ENCODE measurements around the gene RNF126.
"Not testable (repeated sequence)": the region's sequence is repeated elsewhere in the genome, so short reads cannot be mapped to it uniquely, and the experiment has no call there.

Gene RNF126

GRCh38 chr19:621819-622218 is 41.2 kb downstream of the RNF126 start:
- Histone ChIP-seq H3K9ac (no peak overlapping the region), H3K4me1 (peaks cover 47% of the 10 kb centered on the region), H3K9me3 (no peaks in the 10 kb centered on the region), H4K20me1 (peaks cover 25% of the 10 kb centered on the region), H3K27me3 (no peaks in the 10 kb centered on the region), H3K36me3 (peaks cover 84% of the 10 kb centered on the region), H3K27ac (peak overlapping the region; percentile 30; the same call in 1 of the 2 replicates), H3K4me2 (peak overlapping the region; percentile 89; the same call in 1 of the 2 replicates), H3K4me3 (no peak overlapping the region)
- TF ChIP-seq Cebpa-rat (IDR thresholded peaks at IDR 0.05), result no peak

GRCh38 chr19:621191-621590 is 41.8 kb downstream of the RNF126 start:
- not testable (repeated sequence) for H3K4me2 ChIP-seq, H3K27ac ChIP-seq, H3K4me3 ChIP-seq, H3K9ac ChIP-seq, H3K27me3 ChIP-seq, H3K9me3 ChIP-seq
- Histone ChIP-seq H3K4me1 (peaks cover 46% of the 10 kb centered on the region), H3K36me3 (peaks cover 82% of the 10 kb centered on the region), H4K20me1 (peaks cover 25% of the 10 kb centered on the region)

GRCh38 chr19:620166-620862 is 42.7 kb downstream of the RNF126 start:
- Histone ChIP-seq H3K27me3 (no peaks in the 10 kb centered on the region), H3K4me3 (no peak overlapping the region), H3K27ac (no peak overlapping the region), H3K4me1 (peaks cover 42% of the 10 kb centered on the region), H4K20me1 (peaks cover 21% of the 10 kb centered on the region; the same call in 1 of the 2 replicates), H3K4me2 (no peak overlapping the region), H3K9ac (no peak overlapping the region), H3K9me3 (no peaks in the 10 kb centered on the region), H3K36me3 (peaks cover 77% of the 10 kb centered on the region)
- TF ChIP-seq Cebpa-rat (IDR thresholded peaks at IDR 0.05), result no peak

GRCh38 chr19:619286-620002 is 43.6 kb downstream of the RNF126 start:
- H3K36me3 ChIP-seq, result peaks cover 76% of the 10 kb centered on the region
- no peak overlapping the region for H3K4me3 ChIP-seq
- H4K20me1 ChIP-seq, result 0 out of 2 replicates have a peak, but pooled peaks cover 13% of the 10 kb centered on the region
- no peak overlapping the region for H3K9ac ChIP-seq
- no peak for TF ChIP-seq Cebpa-rat (IDR thresholded peaks at IDR 0.05)
- H3K27me3 ChIP-seq, result no peaks in the 10 kb centered on the region
- H3K4me2 ChIP-seq, result no peak overlapping the region
- no peaks in the 10 kb centered on the region for H3K9me3 ChIP-seq
- H3K27ac ChIP-seq, result no peak overlapping the region
- H3K4me1 ChIP-seq, result peaks cover 34% of the 10 kb centered on the region

- Histone ChIP-seq H3K4me3 (no peak overlapping the region), H3K9ac (no peak overlapping the region), H3K36me3 (peaks cover 79% of the 10 kb centered on the region), H3K4me1 (peaks cover 27% of the 10 kb centered on the region), H3K9me3 (no peaks in the 10 kb centered on the region), H3K27ac (no peak overlapping the region), H3K4me2 (no peak overlapping the region), H4K20me1 (0 out of 2 replicates have a peak, but pooled peaks cover 11% of the 10 kb centered on the region), H3K27me3 (no peaks in the 10 kb centered on the region)
- TF ChIP-seq Cebpa-rat (IDR thresholded peaks at IDR 0.05), result no peak
These were observed 44.2 kb downstream of the RNF126 start for GRCh38 chr19:618674-619285.

- Histone ChIP-seq H3K4me1 (peaks cover 21% of the 10 kb centered on the region), H3K4me3 (no peak overlapping the region), H3K9me3 (no peaks in the 10 kb centered on the region), H3K36me3 (peaks cover 74% of the 10 kb centered on the region), H3K9ac (no peak overlapping the region), H3K27ac (no peak overlapping the region), H3K4me2 (no peak overlapping the region), H4K20me1 (0 out of 2 replicates have a peak, but pooled peaks cover 6% of the 10 kb centered on the region), H3K27me3 (no peaks in the 10 kb centered on the region)
- TF ChIP-seq Cebpa-rat (IDR thresholded peaks at IDR 0.05), result no peak
These were observed 44.8 kb downstream of the RNF126 start for GRCh38 chr19:618247-618619.

GRCh38 chr19:617551-618246 is 45.3 kb downstream of the RNF126 start:
- no peak overlapping the region for H3K4me3 ChIP-seq
- H4K20me1 ChIP-seq, result 0 out of 2 replicates have a peak, but pooled peaks cover 4% of the 10 kb centered on the region
- H3K36me3 ChIP-seq, result peaks cover 74% of the 10 kb centered on the region
- no peak for TF ChIP-seq Cebpa-rat (IDR thresholded peaks at IDR 0.05)
- H3K4me1 ChIP-seq, result peaks cover 21% of the 10 kb centered on the region
- no peak overlapping the region for H3K4me2 ChIP-seq
- no peaks in the 10 kb centered on the region for H3K27me3 ChIP-seq
- H3K9me3 ChIP-seq, result no peaks in the 10 kb centered on the region
- no peak overlapping the region for H3K9ac ChIP-seq
- H3K27ac ChIP-seq, result no peak overlapping the region

GRCh38 chr19:616747-617526 is 46.1 kb downstream of the RNF126 start:
- H3K4me1 ChIP-seq, result peaks cover 21% of the 10 kb centered on the region
- no peak overlapping the region for H3K4me2 ChIP-seq
- H4K20me1 ChIP-seq, result 0 out of 2 replicates have a peak, but pooled peaks cover 4% of the 10 kb centered on the region
- H3K9me3 ChIP-seq, result no peaks in the 10 kb centered on the region
- peaks cover 68% of the 10 kb centered on the region for H3K36me3 ChIP-seq
- no peak overlapping the region for H3K9ac ChIP-seq
- H3K27me3 ChIP-seq, result no peaks in the 10 kb centered on the region
- no peak overlapping the region for H3K27ac ChIP-seq
- H3K4me3 ChIP-seq, result no peak overlapping the region
- no peak for TF ChIP-seq Cebpa-rat (IDR thresholded peaks at IDR 0.05)

All from BLaER1 (cell line).